Stimulated activated CD4-positive, alpha-beta T cell treated with anti-CD3 and anti-CD28 coated beads, Interleukin-2, amount 100 ng/mL, for 4 hours (primary cell): ENCODE results near the gene ENO4.

Source experiments
- DNase-seq: peaks from one replicate; pipeline ENCODE4 v3.0.0-alpha.2; 2020; ENCODE audit warnings: low read depth

ENO4 gene

GRCh38 chr10:116831086-116831485 is 18.2 kb upstream of the ENO4 start:
- no peak for DNase-seq

GRCh38 chr10:116831790-116832189 is 17.5 kb upstream of the ENO4 start:
- DNase-seq = no peak

- DNase-seq = no peak
Measured at GRCh38 chr10:116833986-116834985, 15.0 kb upstream of the ENO4 start.

GRCh38 chr10:116835658-116836057 is 13.6 kb upstream of the ENO4 start:
- no peak for DNase-seq

GRCh38 chr10:116836083-116836482 is 13.2 kb upstream of the ENO4 start:
- DNase-seq = no peak

- no peak for DNase-seq
Measured at GRCh38 chr10:116836902-116837523, 12.3 kb upstream of the ENO4 start.

- DNase-seq = no peak
Measured at GRCh38 chr10:116838143-116838725, 11.1 kb upstream of the ENO4 start.

GRCh38 chr10:116840389-116841075 is 8.8 kb upstream of the ENO4 start:
- DNase-seq = no peak

- no peak for DNase-seq
Measured at GRCh38 chr10:116845823-116846222, 3.5 kb upstream of the ENO4 start.

- DNase-seq = no peak
Measured at GRCh38 chr10:116848032-116848943, 1.0 kb upstream of the ENO4 start.

GRCh38 chr10:116848944-116849247 is 403 bp upstream of the ENO4 start:
- no peak for DNase-seq

GRCh38 chr10:116850058-116850611 is 836 bp downstream of the ENO4 start:
- DNase-seq = no peak

GRCh38 chr10:116852246-116852645 is 2.9 kb downstream of the ENO4 start:
- DNase-seq = no peak

- DNase-seq = no peak
Measured at GRCh38 chr10:116853287-116853686, 4.0 kb downstream of the ENO4 start.

- no peak for DNase-seq
Measured at GRCh38 chr10:116853701-116854100, 4.4 kb downstream of the ENO4 start.

GRCh38 chr10:116857156-116857555 is 7.9 kb downstream of the ENO4 start:
- no peak for DNase-seq

GRCh38 chr10:116861796-116862195 is 12.5 kb downstream of the ENO4 start:
- no peak for DNase-seq

- no peak for DNase-seq
Measured at GRCh38 chr10:116864436-116864835, 15.1 kb downstream of the ENO4 start.

GRCh38 chr10:116866066-116866465 is 16.8 kb downstream of the ENO4 start:
- DNase-seq = no peak

- no peak for DNase-seq
Measured at GRCh38 chr10:116866987-116867595, 17.8 kb downstream of the ENO4 start.

- no peak for DNase-seq
Measured at GRCh38 chr10:116868198-116868676, 18.9 kb downstream of the ENO4 start.
